ENCODE measurements around the gene ADSS1.
"Not testable (repeated sequence)": the region's sequence is repeated elsewhere in the genome, so short reads cannot be mapped to it uniquely, and the experiment has no call there.

The ADSS1 gene

GRCh38 chr14:104746071-104746545 lies 22.1 kb downstream of the ADSS1 start:
- no peak for DNase-seq (ENCODE audit: low read depth in 2 of 2)
- no peak for TF ChIP-seq CTCF (IDR thresholded peaks at IDR 0.05; ENCODE audit: low read depth, low read length)
- no peak overlapping the region for H3K4me3 ChIP-seq (replicated peaks in 1 of 2; ENCODE audit: low read depth in 2 of 2, low read length in 2 of 2)

- no peak for TF ChIP-seq CTCF (IDR thresholded peaks at IDR 0.05; ENCODE audit: low read depth, low read length)
- DNase-seq (ENCODE audit: low read depth in 2 of 2), result peak in 1 of 2 donors; percentile 49
- H3K4me3 ChIP-seq (replicated peaks in 1 of 2; ENCODE audit: low read depth in 2 of 2, low read length in 2 of 2), result no peak overlapping the region
These were observed 23.0 kb downstream of the ADSS1 start for GRCh38 chr14:104746934-104747481.

GRCh38 chr14:104747876-104748275 lies 23.8 kb downstream of the ADSS1 start:
- no peak for DNase-seq (ENCODE audit: low read depth in 2 of 2)
- TF ChIP-seq CTCF (IDR thresholded peaks at IDR 0.05; ENCODE audit: low read depth, low read length), result no peak
- H3K4me3 ChIP-seq (replicated peaks in 1 of 2; ENCODE audit: low read depth in 2 of 2, low read length in 2 of 2), result no peak overlapping the region

- no peak for TF ChIP-seq CTCF (IDR thresholded peaks at IDR 0.05; ENCODE audit: low read depth, low read length)
- DNase-seq (ENCODE audit: low read depth in 2 of 2), result no peak
- H3K4me3 ChIP-seq (replicated peaks in 1 of 2; ENCODE audit: low read depth in 2 of 2, low read length in 2 of 2), result no peak overlapping the region
These were observed 25.2 kb downstream of the ADSS1 start for GRCh38 chr14:104749111-104749649.

- no peak for TF ChIP-seq CTCF (IDR thresholded peaks at IDR 0.05; ENCODE audit: low read depth, low read length)
- no peak overlapping the region for H3K4me3 ChIP-seq (replicated peaks in 1 of 2; ENCODE audit: low read depth in 2 of 2, low read length in 2 of 2)
- no peak for DNase-seq (ENCODE audit: low read depth in 2 of 2)
These were observed 26.2 kb downstream of the ADSS1 start for GRCh38 chr14:104750056-104750752.

GRCh38 chr14:104750753-104751057 lies 26.7 kb downstream of the ADSS1 start:
- H3K4me3 ChIP-seq (replicated peaks in 1 of 2; ENCODE audit: low read depth in 2 of 2, low read length in 2 of 2); DNase-seq (ENCODE audit: low read depth in 2 of 2): not testable (repeated sequence)

- DNase-seq (ENCODE audit: low read depth in 2 of 2), result no peak
- H3K4me3 ChIP-seq (replicated peaks in 1 of 2; ENCODE audit: low read depth in 2 of 2, low read length in 2 of 2), result peak overlapping the region; percentile 40 to 99
- TF ChIP-seq CTCF (IDR thresholded peaks at IDR 0.05; ENCODE audit: low read depth, low read length), result no peak
These were observed 27.8 kb downstream of the ADSS1 start for GRCh38 chr14:104751539-104752422.
